Endodermal cell (in vitro differentiated cells): ENCODE measurements around the gene NOBOX. TPM values are rescaled to one million over a fixed set of nuclear protein-coding genes. Genes with fewer than 3 reads are reported as not detected.

ENCODE experiments used
- DNase-seq: peaks from one replicate; pipeline ENCODE4 v3.0.0-alpha.2; 2017
- H3K27ac ChIP-seq: 2 replicates; pipeline ENCODE4 v1.5.1; 2013; ENCODE audit warnings: mild to moderate bottlenecking, low read depth, low read length, moderate library complexity
- H3K27me3 ChIP-seq: 2 replicates; pipeline ENCODE4 v1.6.1; 2013; ENCODE audit warnings: mild to moderate bottlenecking, low read length, moderate library complexity; ENCODE audit not compliant: insufficient read depth, control insufficient read depth, poor library complexity, severe bottlenecking
- H3K36me3 ChIP-seq: 2 replicates; pipeline ENCODE4 v1.7.0; 2013; ENCODE audit warnings: mild to moderate bottlenecking, low read length, moderate library complexity; ENCODE audit not compliant: control insufficient read depth, insufficient read depth
- H3K4me1 ChIP-seq: one replicate; pipeline ENCODE4 v1.7.0; 2013; ENCODE audit warnings: low read length; ENCODE audit not compliant: control insufficient read depth, insufficient read depth
- H3K4me3 ChIP-seq: 2 replicates; pipeline ENCODE4 v1.5.1; 2013; ENCODE audit warnings: mild to moderate bottlenecking, low read length, moderate library complexity
- H3K9ac ChIP-seq: 2 replicates; pipeline ENCODE4 v1.6.1; 2013; ENCODE audit warnings: mild to moderate bottlenecking, low read length, moderate library complexity; ENCODE audit not compliant: poor library complexity, severe bottlenecking; ENCODE audit errors: extremely low read depth
- H3K9me3 ChIP-seq: 2 replicates; pipeline ENCODE4 v1.6.1; 2013; ENCODE audit warnings: mild to moderate bottlenecking, low read length, moderate library complexity; ENCODE audit not compliant: control insufficient read depth
- H3K27ac Mint-ChIP-seq: 2 replicates; pipeline ENCODE4 v1.8.0; 2020; ENCODE audit warnings: mixed read lengths
- H3K27me3 Mint-ChIP-seq: 2 replicates; pipeline ENCODE4 v1.8.0; 2021; ENCODE audit warnings: mild to moderate bottlenecking, mixed read lengths; ENCODE audit not compliant: insufficient read depth
- H3K36me3 Mint-ChIP-seq: 2 replicates; pipeline ENCODE4 v1.8.0; 2020; ENCODE audit warnings: low read depth, mixed read lengths
- H3K4me1 Mint-ChIP-seq: 2 replicates; pipeline ENCODE4 v1.8.0; 2020; ENCODE audit warnings: mixed read lengths
- H3K4me3 Mint-ChIP-seq: 2 replicates; pipeline ENCODE4 v1.8.0; 2020; ENCODE audit warnings: mild to moderate bottlenecking, moderate library complexity, mixed read lengths
- H3K9me3 Mint-ChIP-seq: 2 replicates; pipeline ENCODE4 v1.8.0; 2020; ENCODE audit warnings: mild to moderate bottlenecking, mixed read lengths
- CTCF ChIP-seq: fragments of 200-600 bp; sonication (generic); conservative IDR thresholded peaks from 2 replicates; pipeline ENCODE4 v1.5.0; 2021; ENCODE audit warnings: antibody characterized with exemption, mild to moderate bottlenecking
- WGBS, 2 experiments: methylation state at CpG; one replicate each; pipeline versions ENCODE4 v1.1.5 to v1.1.7; 2013; ENCODE audit warnings: missing lambda C conversion rate in 2 of 2, mixed read lengths in 1 of 2; ENCODE audit not compliant: insufficient coverage in 1 of 2, insufficient read length in 1 of 2; 5-methylcytosine and 5-hydroxymethylcytosine counted together
- total RNA-seq, 2 donors: library from RNA; stranded (reverse); fragmentation: NEBNext Ultra II Directional in 1 of 2; extraction: Animal tissue kit (Norgen Biotek cat#: 25700) in 1 of 2; gene quantifications; 2 replicates in 1 of 2; 3 replicates in 1 of 2; pipeline ENCODE4 v1.2.1, GENCODE V29; 2021

Gene NOBOX
- total RNA-seq, 2 donors from 2014 or later, result not detected

GRCh38 chr7:144399946-144400345 is 3.5 kb downstream of the NOBOX start:
- Mint-ChIP-seq H3K27me3 (no peaks in the 10 kb centered on the region), H3K9me3 (no peaks in the 10 kb centered on the region), H3K36me3 (no peaks in the 10 kb centered on the region), H3K4me3 (no peak overlapping the region), H3K27ac (no peak overlapping the region), H3K4me1 (no peaks in the 10 kb centered on the region)
- no peak overlapping the region for H3K27ac ChIP-seq
- whole genome bisulfite sequencing, 2 experiments, result 88 to 90% methylated on average over 4 to 11 of the region's 11 CpGs
- H3K9ac ChIP-seq, result no peak overlapping the region
- no peaks in the 10 kb centered on the region for H3K9me3 ChIP-seq
- no peaks in the 10 kb centered on the region for H3K27me3 ChIP-seq
- no peaks in the 10 kb centered on the region for H3K36me3 ChIP-seq
- H3K4me1 ChIP-seq, result no peaks in the 10 kb centered on the region
- no peak for DNase-seq
- TF ChIP-seq CTCF, result no peak
- no peak overlapping the region for H3K4me3 ChIP-seq

- 81 to 100% methylated on average over 1 to 6 of the region's 6 CpGs for WGBS, 2 experiments
- Mint-ChIP-seq H3K4me3 (no peak overlapping the region), H3K27me3 (no peaks in the 10 kb centered on the region), H3K9me3 (no peaks in the 10 kb centered on the region), H3K27ac (no peak overlapping the region), H3K36me3 (no peaks in the 10 kb centered on the region), H3K4me1 (no peaks in the 10 kb centered on the region)
- H3K9me3 ChIP-seq, result no peaks in the 10 kb centered on the region
- H3K36me3 ChIP-seq, result no peaks in the 10 kb centered on the region
- H3K27ac ChIP-seq, result no peak overlapping the region
- H3K27me3 ChIP-seq, result no peaks in the 10 kb centered on the region
- DNase-seq, result no peak
- H3K9ac ChIP-seq, result no peak overlapping the region
- no peak overlapping the region for H3K4me3 ChIP-seq
- no peaks in the 10 kb centered on the region for H3K4me1 ChIP-seq
- no peak for TF ChIP-seq CTCF
These were observed 4.6 kb downstream of the NOBOX start for GRCh38 chr7:144398911-144399310.

GRCh38 chr7:144398291-144398690 is 5.2 kb downstream of the NOBOX start:
- H3K36me3 ChIP-seq, result no peaks in the 10 kb centered on the region
- no peaks in the 10 kb centered on the region for H3K36me3 Mint-ChIP-seq
- H3K9me3 Mint-ChIP-seq, result no peaks in the 10 kb centered on the region
- no peak overlapping the region for H3K4me3 Mint-ChIP-seq
- no peak for DNase-seq
- no peak overlapping the region for H3K27ac Mint-ChIP-seq
- H3K27me3 Mint-ChIP-seq, result no peaks in the 10 kb centered on the region
- H3K4me1 ChIP-seq, result no peaks in the 10 kb centered on the region
- no peaks in the 10 kb centered on the region for H3K27me3 ChIP-seq
- no peak for TF ChIP-seq CTCF
- no peak overlapping the region for H3K4me3 ChIP-seq
- no peak overlapping the region for H3K27ac ChIP-seq
- H3K4me1 Mint-ChIP-seq, result no peaks in the 10 kb centered on the region
- WGBS, 2 experiments, result 90 to 100% methylated on average over 4 to 9 of the region's 9 CpGs
- no peaks in the 10 kb centered on the region for H3K9me3 ChIP-seq
- no peak overlapping the region for H3K9ac ChIP-seq
